GM23338 (cell line): Measurements from ENCODE around the gene RAET1G. TPM values are rescaled to one million over a fixed set of nuclear protein-coding genes. Genes with fewer than 3 reads are reported as not detected.

Source experiments
- ATAC-seq: fragments of 200-7000 bp; cut with Tn5 transposase; 3 replicates; pipeline ENCODE4 v1.9.1; 2020
- DNase-seq: peaks from one replicate; pipeline ENCODE4 v3.0.0-alpha.2; 2015; ENCODE audit warnings: low spot score
- H2AFZ ChIP-seq: fragments of 200-600 bp; sonication (generic); 2 replicates; pipeline ENCODE4 v1.8.0; 2016; ENCODE audit warnings: antibody characterized with exemption, mild to moderate bottlenecking, moderate library complexity
- H3F3A ChIP-seq: fragments of 200-600 bp; sonication (generic); replicated peaks from 2 replicates; pipeline ENCODE4 v1.8.0; 2017; ENCODE audit warnings: antibody characterized with exemption, mixed run types, low read depth
- H3K27ac ChIP-seq: fragments of 200-600 bp; sonication (generic); 2 replicates; pipeline ENCODE4 v1.6.1; 2016; ENCODE audit warnings: low read depth
- H3K27me3 ChIP-seq: fragments of 200-600 bp; sonication (generic); 2 replicates; pipeline ENCODE4 v1.8.0; 2016; ENCODE audit warnings: mild to moderate bottlenecking, mixed run types, moderate library complexity; ENCODE audit not compliant: insufficient read depth
- H3K36me3 ChIP-seq: fragments of 200-600 bp; sonication (generic); 2 replicates; pipeline ENCODE4 v1.8.0; 2016; ENCODE audit warnings: mild to moderate bottlenecking; ENCODE audit not compliant: insufficient read depth
- H3K4me1 ChIP-seq: fragments of 200-600 bp; sonication (generic); 2 replicates; pipeline ENCODE4 v1.8.0; 2016; ENCODE audit warnings: mild to moderate bottlenecking, moderate library complexity; ENCODE audit not compliant: insufficient read depth
- H3K4me2 ChIP-seq: fragments of 200-600 bp; sonication (generic); 2 replicates; pipeline ENCODE4 v1.7.1; 2017; ENCODE audit warnings: mixed run types
- H3K4me3 ChIP-seq: fragments of 200-600 bp; sonication (generic); 2 replicates; pipeline ENCODE4 v1.6.1; 2016; ENCODE audit warnings: mixed run types
- H3K79me2 ChIP-seq: fragments of 200-600 bp; sonication (generic); replicated peaks from 2 replicates; pipeline ENCODE4 v1.8.0; 2017; ENCODE audit warnings: mild to moderate bottlenecking; ENCODE audit not compliant: insufficient read depth
- H3K9me2 ChIP-seq: fragments of 200-600 bp; sonication (generic); 2 replicates; pipeline ENCODE4 v1.8.0; 2017; ENCODE audit not compliant: insufficient read depth
- H4K20me1 ChIP-seq: fragments of 200-600 bp; sonication (generic); replicated peaks from 2 replicates; pipeline ENCODE4 v1.8.0; 2017; ENCODE audit warnings: mild to moderate bottlenecking; ENCODE audit not compliant: insufficient read depth
- H3K27ac Mint-ChIP-seq: 2 replicates; pipeline ENCODE4 v1.8.0; 2020; ENCODE audit warnings: inconsistent platforms, mild to moderate bottlenecking, moderate library complexity, mixed read lengths
- H3K27me3 Mint-ChIP-seq: 3 replicates; pipeline ENCODE4 v1.8.0; 2022; ENCODE audit warnings: low read depth, mild to moderate bottlenecking, moderate library complexity, mixed read lengths, inconsistent platforms; ENCODE audit not compliant: insufficient read depth, poor library complexity
- H3K36me3 Mint-ChIP-seq: 3 replicates; pipeline ENCODE4 v1.8.0; 2021; ENCODE audit warnings: low read depth, mild to moderate bottlenecking, inconsistent platforms, moderate library complexity, mixed read lengths
- H3K4me1 Mint-ChIP-seq: 3 replicates; pipeline ENCODE4 v1.8.0; 2020; ENCODE audit warnings: mild to moderate bottlenecking, inconsistent platforms, mixed read lengths
- H3K4me3 Mint-ChIP-seq: 3 replicates; pipeline ENCODE4 v1.8.0; 2021; ENCODE audit warnings: moderate library complexity, mild to moderate bottlenecking, inconsistent platforms, mixed read lengths
- H3K9me3 Mint-ChIP-seq: 3 replicates; pipeline ENCODE4 v1.8.0; 2020; ENCODE audit warnings: moderate library complexity, mild to moderate bottlenecking, inconsistent platforms, mixed read lengths
- CREB1 ChIP-seq: fragments of 250-450 bp; sonication (Bioruptor Pico); IDR thresholded peaks from 2 replicates; pipeline ENCODE4 v1.5.0; 2020; ENCODE audit warnings: low read depth, mild to moderate bottlenecking, moderate library complexity
- CTCF ChIP-seq, 2 experiments: fragments of 200-600 bp in 1 of 2; sonication (generic) in 1 of 2; conservative IDR thresholded peaks; 2 replicates each; pipeline versions ENCODE4 v1.5.1 to v1.6.1; 2016 to 2017; ENCODE audit warnings: antibody characterized with exemption in 2 of 2, low read depth in 2 of 2, mild to moderate bottlenecking in 2 of 2, moderate library complexity in 1 of 2
- EZH2 ChIP-seq: fragments of 200-600 bp; sonication (generic); IDR thresholded peaks from one replicate; pipeline ENCODE4 v1.8.0; 2017; ENCODE audit warnings: antibody characterized with exemption, mild to moderate bottlenecking, low read depth; ENCODE audit not compliant: unreplicated experiment
- EZH2phosphoT487 ChIP-seq: fragments of 200-600 bp; sonication (generic); IDR thresholded peaks from one replicate; pipeline ENCODE4 v1.8.1; 2018; ENCODE audit warnings: antibody characterized with exemption; ENCODE audit not compliant: unreplicated experiment
- NANOG ChIP-seq: IDR thresholded peaks from 2 replicates; pipeline ENCODE4 v1.6.1; 2016; ENCODE audit warnings: antibody characterized with exemption, borderline replicate concordance
- POLR2AphosphoS5 ChIP-seq: IDR thresholded peaks from 2 replicates; pipeline ENCODE4 v1.6.1; 2016; ENCODE audit warnings: antibody characterized with exemption, low read depth
- STAT1 ChIP-seq: IDR thresholded peaks from one replicate; pipeline ENCODE4 v1.6.1; 2016; ENCODE audit warnings: antibody characterized with exemption; ENCODE audit not compliant: unreplicated experiment
- ZNF331 ChIP-seq: fragments of 250-450 bp; sonication (Bioruptor Pico); IDR thresholded peaks from 2 replicates; pipeline ENCODE4 v1.5.0; 2020; ENCODE audit warnings: low read depth, mild to moderate bottlenecking, moderate library complexity
- long read RNA-seq: library from polyadenylated mRNA; unstranded; transcript quantifications from one replicate; pipeline ENCODE4 v2.0.0, GENCODE V29; 2020; ENCODE audit not compliant: unreplicated experiment
- polyA plus RNA-seq: library from polyadenylated mRNA; unstranded; fragments of >200 nt; fragmentation: Nextera tagmentation; extraction: Ambion mirVana; gene quantifications from 2 replicates; pipeline ENCODE4 v1.2.1, GENCODE V29; 2016
- total RNA-seq: library from RNA; depleted of rRNA; stranded (reverse); fragments of >200 nt; shearing (Covaris generic); gene quantifications from 2 replicates; pipeline ENCODE4 v1.2.3, GENCODE V29; 2014; rRNA removed
- TF ChIP-seq, protein P1 (sequence below): IDR thresholded peaks from one replicate; pipeline ENCODE4 v1.6.1; 2018; ENCODE audit warnings: antibody characterized with exemption; ENCODE audit not compliant: unreplicated experiment

The RAET1G gene
- total RNA-seq (not detected in 2 replicates), polyA plus RNA-seq (not detected in 2 replicates)
- long read RNA-seq, result 0 reads

DNA sequence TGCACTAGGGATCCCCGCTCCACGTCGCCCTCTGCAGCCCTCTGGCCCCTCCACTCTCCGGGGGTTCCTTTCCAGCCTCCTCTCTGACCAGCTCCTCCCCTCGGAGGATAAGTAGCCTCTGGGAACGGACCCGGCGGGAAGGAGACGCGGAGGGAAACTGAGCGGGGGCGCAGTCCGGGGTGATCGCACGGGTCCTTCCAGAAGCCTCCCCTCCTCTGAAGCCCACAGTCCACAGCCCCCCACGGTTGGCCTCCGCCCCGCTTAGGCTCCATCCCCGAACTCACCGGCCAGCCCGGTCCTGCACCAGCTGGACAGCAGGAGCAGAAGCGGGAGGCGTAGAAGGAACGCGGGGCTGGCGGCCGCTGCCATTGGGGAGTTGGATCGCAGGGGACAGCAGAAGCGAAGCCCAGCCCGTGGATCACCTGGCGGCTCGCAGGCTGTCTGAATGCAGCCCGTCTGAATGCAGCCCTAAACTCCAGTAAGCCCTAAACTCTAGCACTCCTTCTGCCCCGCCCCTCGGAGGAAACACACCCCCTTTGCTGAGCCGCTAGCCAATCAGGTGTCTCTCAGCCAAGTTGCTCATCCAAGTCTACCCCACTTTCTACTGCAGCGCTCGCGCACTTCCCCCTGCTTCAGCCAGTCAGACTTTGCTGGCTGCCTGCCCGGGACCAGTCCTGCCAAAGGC is at the start of gene RAET1G:
Gene RAET1G, minus strand, starts transcription at position 480 of the 685 bp plus-strand sequence. Its CDS starts 111 bp downstream, at position 369.
- peaks cover 68% of the 10 kb centered on the region for H3K27me3 Mint-ChIP-seq

GRCh38 chr6:149969635-149970034 is 46.7 kb upstream of the RAET1G start:
- Mint-ChIP-seq H3K4me3 (no peak overlapping the region), H3K4me1 (peaks cover 13% of the 10 kb centered on the region; the same call in 2 of the 3 replicates), H3K27ac (no peak overlapping the region), H3K9me3 (peaks cover 6% of the 10 kb centered on the region), H3K27me3 (peaks cover 55% of the 10 kb centered on the region), H3K36me3 (no peaks in the 10 kb centered on the region)
- Histone ChIP-seq H3F3A (no peaks in the 10 kb centered on the region), H3K27ac (no peak overlapping the region), H4K20me1 (no peaks in the 10 kb centered on the region; the same call in 1 of the 2 replicates), H3K27me3 (peaks cover 84% of the 10 kb centered on the region), H3K36me3 (no peaks in the 10 kb centered on the region), H3K79me2 (no peaks in the 10 kb centered on the region), H3K4me2 (no peak overlapping the region), H3K4me3 (no peak overlapping the region), H3K4me1 (peaks cover 6% of the 10 kb centered on the region; the same call in 1 of the 2 replicates), H2AFZ (no peak overlapping the region), H3K9me2 (no peaks in the 10 kb centered on the region)
- ATAC-seq (no peak), DNase-seq (no peak)
- TF ChIP-seq STAT1 (no peak), EZH2 (no peak), CTCF (conservative IDR thresholded peaks at IDR 0.05; ENCODE audit: low read depth in 2 of 2) (no peak), POLR2AphosphoS5 (no peak), ZNF331 (CRISPR knock-in tag) (no peak), NANOG (no peak)
- TF ChIP-seq, protein P1, sequence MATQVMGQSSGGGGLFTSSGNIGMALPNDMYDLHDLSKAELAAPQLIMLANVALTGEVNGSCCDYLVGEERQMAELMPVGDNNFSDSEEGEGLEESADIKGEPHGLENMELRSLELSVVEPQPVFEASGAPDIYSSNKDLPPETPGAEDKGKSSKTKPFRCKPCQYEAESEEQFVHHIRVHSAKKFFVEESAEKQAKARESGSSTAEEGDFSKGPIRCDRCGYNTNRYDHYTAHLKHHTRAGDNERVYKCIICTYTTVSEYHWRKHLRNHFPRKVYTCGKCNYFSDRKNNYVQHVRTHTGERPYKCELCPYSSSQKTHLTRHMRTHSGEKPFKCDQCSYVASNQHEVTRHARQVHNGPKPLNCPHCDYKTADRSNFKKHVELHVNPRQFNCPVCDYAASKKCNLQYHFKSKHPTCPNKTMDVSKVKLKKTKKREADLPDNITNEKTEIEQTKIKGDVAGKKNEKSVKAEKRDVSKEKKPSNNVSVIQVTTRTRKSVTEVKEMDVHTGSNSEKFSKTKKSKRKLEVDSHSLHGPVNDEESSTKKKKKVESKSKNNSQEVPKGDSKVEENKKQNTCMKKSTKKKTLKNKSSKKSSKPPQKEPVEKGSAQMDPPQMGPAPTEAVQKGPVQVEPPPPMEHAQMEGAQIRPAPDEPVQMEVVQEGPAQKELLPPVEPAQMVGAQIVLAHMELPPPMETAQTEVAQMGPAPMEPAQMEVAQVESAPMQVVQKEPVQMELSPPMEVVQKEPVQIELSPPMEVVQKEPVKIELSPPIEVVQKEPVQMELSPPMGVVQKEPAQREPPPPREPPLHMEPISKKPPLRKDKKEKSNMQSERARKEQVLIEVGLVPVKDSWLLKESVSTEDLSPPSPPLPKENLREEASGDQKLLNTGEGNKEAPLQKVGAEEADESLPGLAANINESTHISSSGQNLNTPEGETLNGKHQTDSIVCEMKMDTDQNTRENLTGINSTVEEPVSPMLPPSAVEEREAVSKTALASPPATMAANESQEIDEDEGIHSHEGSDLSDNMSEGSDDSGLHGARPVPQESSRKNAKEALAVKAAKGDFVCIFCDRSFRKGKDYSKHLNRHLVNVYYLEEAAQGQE, result no peak

More for the DNA sequence above, at the start of gene RAET1G:
- no peaks in the 10 kb centered on the region for H3K79me2 ChIP-seq
- Mint-ChIP-seq H3K4me1 (peaks cover 9% of the 10 kb centered on the region; the same call in 2 of the 3 replicates), H3K9me3 (peaks cover 7% of the 10 kb centered on the region; the same call in 2 of the 3 replicates), H3K36me3 (no peaks in the 10 kb centered on the region), H3K27ac (no peak within 1 kb of the TSS), H3K4me3 (peak within 1 kb of the TSS; percentile 74)
- peak within 1 kb of the TSS; percentile 98 for H2AFZ ChIP-seq
- H3K9me2 ChIP-seq, result no peaks in the 10 kb centered on the region
- no peaks in the 10 kb centered on the region for H4K20me1 ChIP-seq
- ATAC-seq, result peak; percentile 81
- no peak within 1 kb of the TSS for H3K27ac ChIP-seq
- H3K27me3 ChIP-seq, result peaks cover 82% of the 10 kb centered on the region
- H3K4me3 ChIP-seq, result peak within 1 kb of the TSS; percentile 87
- DNase-seq, result peak; percentile 96
- H3K36me3 ChIP-seq, result no peaks in the 10 kb centered on the region
- H3K4me2 ChIP-seq, result peak within 1 kb of the TSS; percentile 96
- H3F3A ChIP-seq, result 0 out of 2 replicates have a peak, but pooled peaks cover 3% of the 10 kb centered on the region
- TF ChIP-seq CTCF (conservative IDR thresholded peaks at IDR 0.05; ENCODE audit: low read depth in 2 of 2), result peak in 1 of 2 experiments; percentile 12; a peak in 1 of 4 replicates
- TF ChIP-seq CREB1, result no peak
- TF ChIP-seq EZH2, result peak; percentile 42
- TF ChIP-seq EZH2phosphoT487, result peak; percentile 52
- no peaks in the 10 kb centered on the region for H3K4me1 ChIP-seq
